ENCODE data around the gene AAGAB. TPM values are rescaled to one million over a fixed set of nuclear protein-coding genes. Genes with fewer than 3 reads are reported as not detected.
"Not testable (repeated sequence)": the region's sequence is repeated elsewhere in the genome, so short reads cannot be mapped to it uniquely, and the experiment has no call there.

Gene AAGAB, protein sequence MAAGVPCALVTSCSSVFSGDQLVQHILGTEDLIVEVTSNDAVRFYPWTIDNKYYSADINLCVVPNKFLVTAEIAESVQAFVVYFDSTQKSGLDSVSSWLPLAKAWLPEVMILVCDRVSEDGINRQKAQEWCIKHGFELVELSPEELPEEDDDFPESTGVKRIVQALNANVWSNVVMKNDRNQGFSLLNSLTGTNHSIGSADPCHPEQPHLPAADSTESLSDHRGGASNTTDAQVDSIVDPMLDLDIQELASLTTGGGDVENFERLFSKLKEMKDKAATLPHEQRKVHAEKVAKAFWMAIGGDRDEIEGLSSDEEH
- polyA plus RNA-seq (2014; cell fraction: cytosol; rRNA removed): 48.8 and 50.9 TPM in 2 replicates
- 27.0 and 33.0 TPM in 2 replicates for polyA plus RNA-seq (2014; cell fraction: nucleus; rRNA removed)

DNA sequence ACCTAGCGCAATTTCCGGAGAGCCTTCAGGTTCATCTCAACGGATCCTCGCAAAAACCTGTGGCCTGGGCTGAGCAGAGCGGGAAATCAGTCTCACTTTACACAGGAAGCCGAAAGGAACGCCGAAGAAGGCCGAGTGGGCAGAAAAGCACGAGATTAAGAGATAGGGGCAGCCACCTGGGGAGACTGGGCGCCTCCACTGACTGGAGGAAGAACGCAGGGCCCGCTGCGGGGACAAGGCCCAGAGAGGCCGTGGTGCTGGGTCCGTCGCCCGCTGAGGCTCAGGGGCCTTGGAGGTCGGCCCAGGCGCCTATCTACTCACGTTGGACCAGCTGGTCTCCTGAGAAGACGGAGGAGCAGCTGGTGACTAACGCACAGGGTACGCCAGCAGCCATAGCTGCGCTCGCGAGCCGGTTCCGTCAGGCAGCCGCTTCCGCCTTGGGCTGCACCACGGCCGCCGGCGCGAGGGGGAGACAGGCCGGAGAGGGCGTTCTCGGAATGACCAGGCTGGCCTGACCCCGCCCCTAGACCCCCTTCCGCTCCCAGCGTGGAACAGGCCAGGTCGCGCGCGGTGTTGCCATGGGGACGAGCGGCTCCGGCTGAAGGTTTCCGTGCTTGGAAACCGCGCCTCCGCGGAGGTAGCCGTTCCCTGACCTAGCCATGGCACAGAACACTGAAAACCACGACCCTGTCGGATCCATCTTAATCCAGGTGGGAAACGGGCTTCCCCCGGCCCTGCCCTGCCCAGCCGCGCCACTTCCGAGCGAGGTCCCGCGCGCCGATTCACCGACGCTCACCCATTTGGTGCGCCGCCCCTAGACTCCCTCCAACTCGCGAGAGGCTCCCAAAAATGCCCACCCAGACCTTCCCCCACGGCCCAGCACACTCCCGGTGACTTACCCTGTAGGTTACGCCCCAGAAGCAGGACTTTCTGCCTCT lies at the start of gene AAGAB, which contains the start of gene IQCH:
Gene AAGAB (minus strand): TSS at position 424 of the 938 bp plus-strand sequence. CDS start 30 bp downstream, at position 394.
Gene IQCH (plus strand): TSS at position 549 of the 938 bp plus-strand sequence. CDS start 111 bp downstream, at position 660.
- peak; percentile 95 for DNase-seq (ENCODE audit: low spot score)

DNA sequence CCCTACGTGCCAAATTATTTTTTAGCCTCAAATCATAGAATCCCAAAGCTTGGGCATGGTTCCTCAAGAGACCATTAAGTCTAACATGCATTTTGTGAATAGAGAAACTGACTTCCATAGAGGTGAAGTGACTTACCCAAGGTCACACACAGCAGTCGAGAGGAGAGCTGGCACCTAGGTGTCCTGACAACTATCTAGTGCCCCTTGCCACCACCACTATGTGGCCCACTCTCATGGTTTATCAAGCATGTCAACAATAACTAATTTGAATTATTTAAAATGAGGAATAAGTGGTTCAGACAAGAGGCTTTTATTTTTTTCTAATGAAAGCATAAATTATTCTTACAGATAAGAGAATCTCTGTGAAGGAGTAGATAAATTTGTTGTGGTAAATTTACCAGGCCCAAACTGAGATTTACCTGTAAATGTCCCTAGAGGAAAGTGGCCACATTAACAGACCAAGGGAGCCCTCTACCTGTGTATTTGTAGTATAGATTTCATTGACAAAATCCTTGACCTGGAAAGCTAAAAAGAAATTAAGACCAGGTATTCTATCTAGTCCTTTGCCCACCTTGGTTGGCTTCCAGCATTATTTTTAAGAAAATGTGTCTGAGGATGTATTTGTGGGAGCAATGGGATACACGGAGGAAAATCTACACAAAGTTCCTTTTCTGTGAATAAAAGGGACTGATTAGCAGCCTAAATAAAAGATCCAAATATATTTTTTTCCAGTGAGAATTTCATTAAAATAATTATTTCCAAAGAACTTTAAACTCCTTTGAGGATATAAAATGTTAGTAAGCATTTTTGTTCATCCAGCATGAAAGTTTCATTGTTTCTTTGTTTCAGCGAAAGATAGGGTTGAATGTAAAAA lies 49.3 kb upstream of the AAGAB start:
- DNase-seq (ENCODE audit: low spot score): peak; percentile 26

DNA sequence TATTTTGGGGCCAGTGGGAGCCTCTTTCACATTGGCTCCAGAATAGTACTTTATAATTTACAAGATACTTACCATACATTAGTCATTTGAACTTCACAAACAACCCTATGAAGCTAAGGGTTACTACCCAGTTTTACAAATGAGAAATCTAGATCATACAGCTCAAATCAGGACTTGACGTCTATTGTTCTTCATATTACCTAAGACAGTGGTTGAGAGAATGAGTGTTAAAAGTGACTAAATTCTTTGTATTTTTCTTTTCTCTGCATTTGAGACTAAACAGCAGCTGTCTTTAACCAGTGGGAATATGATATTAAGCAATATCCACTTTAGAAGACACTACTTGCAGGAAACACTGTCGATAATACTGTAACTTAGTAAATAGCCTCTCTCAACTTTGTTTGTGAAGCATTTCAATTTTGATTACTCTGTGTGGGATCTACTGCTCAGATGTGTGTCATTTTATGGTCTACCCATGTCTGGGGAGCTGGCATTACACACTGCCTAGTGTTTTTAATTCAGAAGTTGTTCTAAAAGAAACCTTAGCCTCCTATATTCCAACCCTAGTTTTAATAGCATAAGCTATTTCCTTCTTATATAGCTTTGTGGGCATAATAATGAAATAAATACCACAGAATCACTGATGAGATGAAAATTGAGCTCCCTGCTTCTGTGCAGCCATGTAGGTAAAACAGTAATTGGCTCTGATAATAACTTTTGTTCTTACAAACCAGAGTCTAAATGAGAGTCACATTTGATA lies 46.0 kb upstream of the AAGAB start:
- DNase-seq (ENCODE audit: low spot score): no peak

DNA sequence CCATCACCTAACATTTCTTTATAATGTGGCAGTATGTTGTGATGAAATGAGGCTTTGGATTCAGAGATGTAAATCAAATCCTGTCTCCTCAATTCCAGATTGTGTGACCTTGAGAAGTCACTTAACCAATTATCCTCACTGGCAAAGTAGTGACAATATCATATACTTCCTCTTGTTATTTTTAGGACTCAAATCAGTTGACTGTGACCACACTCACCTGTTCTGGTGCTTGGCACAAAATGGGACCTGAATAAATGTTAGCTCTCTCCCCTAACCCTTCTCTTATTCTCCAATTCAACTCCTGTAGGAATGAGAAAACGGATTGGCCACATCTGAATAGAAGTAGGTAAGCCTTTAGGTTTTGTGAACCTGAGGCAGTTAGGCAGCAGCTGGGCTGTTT lies 42.2 kb upstream of the AAGAB start:
- no peak for DNase-seq (ENCODE audit: low spot score)

DNA sequence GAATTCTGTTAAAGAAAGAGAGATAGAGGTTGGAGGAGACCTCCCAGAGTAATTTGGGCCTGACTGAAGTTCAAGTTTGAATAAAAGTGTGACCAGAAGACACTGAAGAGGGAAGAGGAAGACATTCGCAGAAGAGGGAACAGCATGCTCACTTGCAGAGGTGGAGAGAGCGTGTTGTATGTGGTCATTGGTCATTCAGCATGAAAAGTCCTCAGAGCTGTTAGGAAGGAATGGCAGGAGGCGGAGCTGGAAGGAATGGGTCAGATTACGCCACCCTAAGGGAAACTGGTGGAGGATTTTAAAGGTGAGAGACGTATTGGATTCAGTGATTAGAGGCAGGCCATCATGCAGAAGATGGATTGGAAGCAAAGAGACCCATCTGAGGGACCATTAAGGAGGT lies 41.7 kb upstream of the AAGAB start:
- DNase-seq (ENCODE audit: low spot score): no peak

DNA sequence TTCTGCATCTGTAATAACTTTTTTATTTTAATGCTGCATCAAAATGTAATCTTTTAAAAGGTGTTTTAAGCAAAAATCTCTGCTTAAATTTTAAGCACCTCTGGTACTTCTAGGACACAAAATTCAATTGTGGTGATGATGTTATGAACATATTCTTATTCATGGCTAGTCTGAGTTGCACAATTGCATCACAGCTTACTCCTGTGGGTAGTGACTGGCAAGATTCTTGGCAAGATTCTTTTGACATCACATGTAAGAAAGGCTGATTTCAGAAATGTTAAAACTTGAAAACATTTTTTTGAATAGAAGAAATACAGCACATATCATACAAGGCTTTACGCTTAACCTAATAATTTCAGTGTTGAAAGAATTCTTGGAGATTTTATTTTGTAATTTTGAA lies 35.9 kb upstream of the AAGAB start:
- no peak for DNase-seq (ENCODE audit: low spot score)

DNA sequence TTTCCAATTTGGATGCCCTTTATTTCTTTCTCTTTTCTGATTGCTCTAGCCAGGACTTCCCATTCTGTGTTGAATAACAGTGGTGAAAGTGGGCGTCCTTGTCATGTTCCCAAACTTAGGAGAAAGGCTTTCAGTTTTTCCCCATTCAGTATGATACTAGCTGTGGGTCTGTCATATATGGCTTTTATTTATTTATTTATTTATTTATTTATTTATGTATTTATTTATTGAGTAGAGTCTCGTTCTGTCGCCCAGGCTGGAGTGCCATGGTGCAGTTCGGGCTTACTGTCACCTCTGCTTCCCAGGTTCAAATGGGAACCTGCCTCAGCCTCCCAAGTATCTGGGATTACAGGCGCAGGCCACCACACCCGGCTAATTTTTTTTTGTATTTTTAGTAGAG lies 31.9 kb upstream of the AAGAB start:
- not testable (repeated sequence) for DNase-seq (ENCODE audit: low spot score)

DNA sequence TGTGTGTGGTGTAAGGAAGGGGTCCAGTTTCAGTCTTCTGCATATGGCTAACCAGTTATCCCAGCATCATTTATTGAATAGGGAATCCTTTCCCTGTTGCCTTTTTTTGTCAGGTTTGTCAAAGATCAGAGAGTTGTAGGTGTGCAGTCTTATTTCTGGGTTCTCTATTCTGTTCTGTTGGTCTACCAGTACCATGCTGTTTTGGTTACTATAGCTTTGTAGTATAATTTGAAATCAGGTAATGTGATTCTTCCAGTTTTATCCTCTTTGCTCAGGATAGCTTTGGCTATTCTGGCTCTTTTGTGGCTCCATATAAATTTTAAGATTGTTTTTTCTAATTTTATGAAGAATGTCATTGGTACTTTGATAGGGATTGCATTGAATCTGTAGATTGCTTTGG lies 31.2 kb upstream of the AAGAB start:
- DNase-seq (ENCODE audit: low spot score): not testable (repeated sequence)

DNA sequence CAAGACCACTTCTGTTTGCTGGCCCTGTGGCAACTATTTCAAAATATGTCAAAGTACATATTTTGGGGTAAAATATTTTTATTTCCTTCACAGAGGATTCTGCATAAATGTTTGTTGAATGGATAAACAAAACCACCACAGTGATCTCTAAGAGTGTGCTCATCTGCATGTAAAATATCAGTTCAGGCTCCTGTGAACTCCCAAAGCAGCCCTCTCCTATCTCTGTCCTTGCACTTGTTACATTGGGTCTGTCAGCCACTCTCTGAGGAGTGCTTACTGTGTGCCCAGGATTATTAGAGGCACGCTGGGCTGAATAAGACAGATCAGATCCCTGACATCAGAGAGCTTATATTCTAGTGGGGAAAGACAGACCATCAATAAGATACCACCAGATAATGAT lies 27.3 kb upstream of the AAGAB start:
- no peak for DNase-seq (ENCODE audit: low spot score)

DNA sequence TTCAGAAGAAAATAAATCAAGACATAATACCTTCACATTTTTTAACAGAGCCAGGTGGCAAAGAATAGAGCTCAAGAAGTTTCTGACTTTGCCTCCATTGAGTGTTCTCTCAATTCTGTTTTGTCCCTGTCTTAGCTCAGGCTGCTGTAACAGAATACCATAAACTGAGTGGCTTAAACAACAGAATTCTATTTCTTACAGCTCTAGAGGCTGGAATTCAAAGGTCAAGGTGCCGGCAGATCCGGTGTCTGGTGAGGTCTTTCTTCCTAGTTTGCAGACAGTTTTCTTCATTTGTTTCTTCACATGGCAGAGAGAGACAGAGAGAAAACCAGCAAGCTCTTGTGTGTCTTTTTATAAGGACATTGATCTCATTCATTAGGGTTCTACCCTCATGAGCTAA lies 25.8 kb upstream of the AAGAB start:
- no peak for DNase-seq (ENCODE audit: low spot score)

DNA sequence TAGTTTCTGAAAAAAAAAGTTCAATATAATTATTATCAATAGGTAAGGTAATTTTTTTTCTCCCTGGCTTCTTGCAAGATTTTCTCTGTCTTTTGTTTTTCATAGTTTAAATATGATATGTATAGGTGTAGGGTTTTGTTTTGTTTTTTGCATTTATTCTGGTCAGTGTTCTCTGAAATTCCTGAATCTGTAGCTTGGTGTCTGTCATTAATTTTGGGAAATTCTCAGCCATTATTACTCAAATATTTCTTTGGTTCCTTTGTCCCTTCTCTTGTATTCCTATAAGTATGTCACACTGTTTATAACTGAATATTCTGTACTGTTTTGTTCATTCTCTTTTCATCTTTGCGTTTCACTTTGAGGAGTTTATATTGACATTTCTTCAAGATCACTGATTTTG lies 22.2 kb upstream of the AAGAB start:
- no peak for DNase-seq (ENCODE audit: low spot score)

DNA sequence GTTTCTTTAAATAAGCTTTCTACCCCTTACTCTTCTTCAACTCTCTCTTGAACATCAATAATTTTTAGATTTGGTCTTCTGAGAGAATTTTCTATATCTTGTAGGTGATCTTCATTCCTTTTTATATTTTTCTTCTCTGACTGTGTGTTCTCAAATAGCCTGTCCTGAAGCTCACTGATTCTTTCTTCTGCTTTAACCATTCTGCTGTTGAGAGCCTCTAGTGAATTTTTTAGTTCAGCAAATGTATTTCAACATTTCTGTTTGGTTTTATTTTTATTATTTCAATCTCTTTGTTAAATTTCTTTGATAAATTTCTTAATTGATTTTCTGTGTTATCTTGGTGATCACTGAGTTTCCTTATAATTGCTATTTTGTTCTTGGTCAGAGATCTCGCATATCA lies 19.8 kb upstream of the AAGAB start:
- DNase-seq (ENCODE audit: low spot score): no peak

DNA sequence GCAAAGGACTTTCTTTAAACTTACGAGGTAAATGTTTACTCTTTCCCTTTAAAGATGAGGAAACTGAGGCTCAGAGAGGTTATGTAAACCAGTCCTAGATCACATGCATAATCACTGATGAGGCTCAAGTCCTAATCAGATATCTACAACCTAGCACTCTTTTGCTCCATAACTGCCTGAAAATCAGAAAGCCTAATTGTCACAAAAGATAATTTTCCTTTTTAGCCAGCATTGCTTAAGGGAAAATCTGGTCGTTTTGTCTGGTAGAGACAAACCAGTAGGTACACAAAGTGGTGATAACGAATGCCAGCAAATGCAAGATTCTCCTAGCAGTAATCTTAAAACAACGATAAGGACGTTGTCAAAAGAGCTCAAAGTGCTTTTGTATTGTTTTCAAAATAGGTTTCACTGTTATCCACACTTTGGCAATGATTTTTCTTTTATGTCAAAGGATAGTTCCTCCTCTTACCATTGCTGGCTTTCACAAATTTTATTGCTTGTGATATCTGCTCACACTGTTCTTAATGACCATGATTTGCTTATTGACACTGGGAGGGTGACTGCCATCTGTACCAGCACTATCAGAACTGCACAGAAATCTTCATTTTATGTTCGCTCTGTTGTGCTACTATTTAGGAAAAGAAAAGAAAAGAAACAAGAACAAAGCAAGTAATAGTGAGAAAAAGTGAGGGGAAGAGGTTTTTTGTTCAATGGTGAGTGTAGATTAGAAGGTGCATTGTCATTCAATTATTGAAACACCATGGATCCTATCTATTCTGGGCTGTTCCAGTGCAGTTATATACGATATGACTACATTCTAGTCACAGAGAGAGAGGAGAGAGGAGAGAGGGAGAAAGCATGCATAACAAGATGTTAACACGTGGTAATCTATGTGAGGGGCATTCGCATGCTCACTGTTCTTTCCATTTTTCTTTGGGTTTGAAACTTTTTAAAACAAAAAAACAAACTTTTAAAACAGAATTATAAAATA lies 13.8 kb upstream of the AAGAB start:
- DNase-seq (ENCODE audit: low spot score): no peak

DNA sequence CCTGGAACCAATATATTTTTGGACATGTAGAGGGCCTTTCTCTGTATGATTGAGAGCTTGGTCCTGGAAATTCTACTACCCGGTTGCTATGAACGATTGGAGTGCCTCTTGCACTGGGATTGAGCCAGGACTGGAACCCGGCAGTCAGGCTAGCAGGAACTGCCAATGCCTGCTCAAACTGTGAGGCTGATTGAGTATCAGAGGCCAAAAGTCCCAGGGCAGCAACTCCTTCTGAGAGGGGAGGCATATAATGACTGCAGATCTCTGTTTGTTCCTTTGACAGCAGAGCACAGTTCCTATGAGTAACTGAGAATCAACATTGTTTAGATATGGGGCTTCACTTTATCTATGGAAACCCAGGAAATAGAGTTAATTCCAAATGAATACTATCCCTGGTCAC lies 13.0 kb upstream of the AAGAB start:
- DNase-seq (ENCODE audit: low spot score): no peak

DNA sequence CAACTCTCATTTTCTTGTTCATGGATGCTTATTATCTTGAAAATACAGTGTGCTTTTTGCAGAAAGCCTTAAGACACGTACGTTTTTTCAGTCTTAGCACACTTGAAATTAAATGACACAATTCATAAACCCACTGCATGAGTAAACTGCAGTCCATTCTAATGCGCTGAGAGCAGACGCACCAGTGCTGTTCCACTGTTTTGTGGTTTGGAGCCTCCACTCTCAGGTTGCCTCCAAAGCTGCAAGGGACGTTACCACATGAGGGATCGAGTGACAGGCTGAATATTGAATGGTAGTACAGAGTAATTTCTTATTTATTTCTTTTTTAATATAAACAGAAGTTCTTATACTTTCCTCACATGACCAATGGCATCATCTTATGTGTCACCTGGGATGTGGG lies 12.4 kb upstream of the AAGAB start:
- DNase-seq (ENCODE audit: low spot score): no peak

DNA sequence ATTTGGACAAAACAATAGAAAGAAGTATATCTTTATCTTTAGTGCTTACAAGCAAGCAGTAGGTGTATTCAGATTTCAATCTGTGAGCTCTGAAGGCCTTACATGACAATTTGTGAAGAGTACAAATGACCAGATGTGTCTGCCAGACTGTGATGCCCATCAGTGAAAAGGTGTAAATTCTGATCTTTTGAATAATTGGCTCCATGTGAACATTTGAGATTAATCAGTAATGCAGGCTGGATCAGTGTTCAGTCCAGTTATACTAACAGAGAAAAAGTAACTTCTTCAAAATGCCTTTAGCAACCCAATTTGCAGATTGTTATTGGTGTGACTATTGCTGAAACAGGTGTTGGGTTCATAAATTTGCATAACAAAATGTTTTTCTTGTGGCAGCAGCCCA lies 5.3 kb upstream of the AAGAB start:
- no peak for DNase-seq (ENCODE audit: low spot score)

DNA sequence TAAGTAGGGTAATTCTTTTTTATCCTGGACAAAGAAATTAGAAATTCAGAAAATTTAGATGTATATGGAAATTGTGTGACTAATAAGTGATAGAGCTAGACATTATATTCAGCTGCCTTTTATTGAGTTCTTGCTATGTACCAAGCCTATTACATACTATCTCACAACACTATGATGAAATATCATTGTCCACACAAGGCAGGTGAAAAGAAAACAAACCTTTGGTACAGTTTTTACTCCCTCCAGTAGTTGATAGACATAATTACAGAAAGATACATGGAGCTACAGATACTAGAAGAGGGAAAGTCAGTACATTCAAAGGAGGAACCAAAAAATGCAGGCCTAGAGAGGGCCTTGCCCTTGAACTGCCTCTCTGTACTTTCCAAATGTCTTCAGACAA lies 4.9 kb upstream of the AAGAB start:
- DNase-seq (ENCODE audit: low spot score): no peak

DNA sequence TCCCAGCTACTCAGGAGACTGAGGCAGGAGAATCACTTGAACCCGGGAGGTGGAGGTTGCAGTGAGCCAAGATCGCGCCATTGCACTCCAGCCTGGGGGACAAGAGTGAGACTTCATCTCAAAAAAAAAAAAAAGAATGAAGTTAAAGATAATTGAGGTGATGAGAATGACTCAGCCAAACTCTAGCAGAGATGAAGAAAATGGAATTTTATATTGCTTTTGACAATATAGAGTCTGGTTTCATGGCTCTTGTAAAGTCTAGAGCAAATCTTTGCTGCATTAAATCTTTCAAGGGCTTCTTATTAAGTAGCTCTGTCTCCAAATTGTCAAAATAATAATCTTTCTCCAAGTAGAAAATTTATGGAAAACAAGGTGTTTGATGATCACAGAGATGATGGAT lies 4.0 kb upstream of the AAGAB start:
- not testable (repeated sequence) for DNase-seq (ENCODE audit: low spot score)

DNA sequence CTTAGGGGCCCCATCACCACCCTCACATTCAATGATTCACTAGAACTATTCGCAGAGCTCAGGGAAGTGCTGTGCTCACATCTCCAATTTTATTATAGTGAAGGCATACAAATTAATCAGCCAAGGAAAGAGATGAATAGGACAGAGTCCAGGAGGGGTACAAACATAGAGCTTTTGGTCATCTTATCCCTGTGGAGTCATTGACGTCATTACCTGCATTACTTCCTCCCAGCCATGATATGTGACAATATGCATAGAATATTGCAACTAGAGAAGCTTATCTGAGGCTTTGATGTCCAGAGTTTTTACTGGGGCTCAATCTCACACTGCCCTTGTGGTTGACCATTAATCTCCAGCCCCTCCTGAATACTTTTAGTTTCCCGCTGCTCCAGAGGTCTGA lies 1.6 kb upstream of the AAGAB start:
- no peak for DNase-seq (ENCODE audit: low spot score)
